ENCODE measurements around the gene GAPVD1. TPM values are rescaled to one million over a fixed set of nuclear protein-coding genes. Genes with fewer than 3 reads are reported as not detected.

GAPVD1 gene
- total and polyA plus RNA-seq, 2 of the 8 experiments (the other 6 are each of a cell fraction or from before 2014, with no cell fraction given) = 5.5 to 40.5 TPM

GRCh38 chr9:125411171-125411756, 149.6 kb downstream of the GAPVD1 start (continued):
- TF ChIP-seq, protein P1, sequence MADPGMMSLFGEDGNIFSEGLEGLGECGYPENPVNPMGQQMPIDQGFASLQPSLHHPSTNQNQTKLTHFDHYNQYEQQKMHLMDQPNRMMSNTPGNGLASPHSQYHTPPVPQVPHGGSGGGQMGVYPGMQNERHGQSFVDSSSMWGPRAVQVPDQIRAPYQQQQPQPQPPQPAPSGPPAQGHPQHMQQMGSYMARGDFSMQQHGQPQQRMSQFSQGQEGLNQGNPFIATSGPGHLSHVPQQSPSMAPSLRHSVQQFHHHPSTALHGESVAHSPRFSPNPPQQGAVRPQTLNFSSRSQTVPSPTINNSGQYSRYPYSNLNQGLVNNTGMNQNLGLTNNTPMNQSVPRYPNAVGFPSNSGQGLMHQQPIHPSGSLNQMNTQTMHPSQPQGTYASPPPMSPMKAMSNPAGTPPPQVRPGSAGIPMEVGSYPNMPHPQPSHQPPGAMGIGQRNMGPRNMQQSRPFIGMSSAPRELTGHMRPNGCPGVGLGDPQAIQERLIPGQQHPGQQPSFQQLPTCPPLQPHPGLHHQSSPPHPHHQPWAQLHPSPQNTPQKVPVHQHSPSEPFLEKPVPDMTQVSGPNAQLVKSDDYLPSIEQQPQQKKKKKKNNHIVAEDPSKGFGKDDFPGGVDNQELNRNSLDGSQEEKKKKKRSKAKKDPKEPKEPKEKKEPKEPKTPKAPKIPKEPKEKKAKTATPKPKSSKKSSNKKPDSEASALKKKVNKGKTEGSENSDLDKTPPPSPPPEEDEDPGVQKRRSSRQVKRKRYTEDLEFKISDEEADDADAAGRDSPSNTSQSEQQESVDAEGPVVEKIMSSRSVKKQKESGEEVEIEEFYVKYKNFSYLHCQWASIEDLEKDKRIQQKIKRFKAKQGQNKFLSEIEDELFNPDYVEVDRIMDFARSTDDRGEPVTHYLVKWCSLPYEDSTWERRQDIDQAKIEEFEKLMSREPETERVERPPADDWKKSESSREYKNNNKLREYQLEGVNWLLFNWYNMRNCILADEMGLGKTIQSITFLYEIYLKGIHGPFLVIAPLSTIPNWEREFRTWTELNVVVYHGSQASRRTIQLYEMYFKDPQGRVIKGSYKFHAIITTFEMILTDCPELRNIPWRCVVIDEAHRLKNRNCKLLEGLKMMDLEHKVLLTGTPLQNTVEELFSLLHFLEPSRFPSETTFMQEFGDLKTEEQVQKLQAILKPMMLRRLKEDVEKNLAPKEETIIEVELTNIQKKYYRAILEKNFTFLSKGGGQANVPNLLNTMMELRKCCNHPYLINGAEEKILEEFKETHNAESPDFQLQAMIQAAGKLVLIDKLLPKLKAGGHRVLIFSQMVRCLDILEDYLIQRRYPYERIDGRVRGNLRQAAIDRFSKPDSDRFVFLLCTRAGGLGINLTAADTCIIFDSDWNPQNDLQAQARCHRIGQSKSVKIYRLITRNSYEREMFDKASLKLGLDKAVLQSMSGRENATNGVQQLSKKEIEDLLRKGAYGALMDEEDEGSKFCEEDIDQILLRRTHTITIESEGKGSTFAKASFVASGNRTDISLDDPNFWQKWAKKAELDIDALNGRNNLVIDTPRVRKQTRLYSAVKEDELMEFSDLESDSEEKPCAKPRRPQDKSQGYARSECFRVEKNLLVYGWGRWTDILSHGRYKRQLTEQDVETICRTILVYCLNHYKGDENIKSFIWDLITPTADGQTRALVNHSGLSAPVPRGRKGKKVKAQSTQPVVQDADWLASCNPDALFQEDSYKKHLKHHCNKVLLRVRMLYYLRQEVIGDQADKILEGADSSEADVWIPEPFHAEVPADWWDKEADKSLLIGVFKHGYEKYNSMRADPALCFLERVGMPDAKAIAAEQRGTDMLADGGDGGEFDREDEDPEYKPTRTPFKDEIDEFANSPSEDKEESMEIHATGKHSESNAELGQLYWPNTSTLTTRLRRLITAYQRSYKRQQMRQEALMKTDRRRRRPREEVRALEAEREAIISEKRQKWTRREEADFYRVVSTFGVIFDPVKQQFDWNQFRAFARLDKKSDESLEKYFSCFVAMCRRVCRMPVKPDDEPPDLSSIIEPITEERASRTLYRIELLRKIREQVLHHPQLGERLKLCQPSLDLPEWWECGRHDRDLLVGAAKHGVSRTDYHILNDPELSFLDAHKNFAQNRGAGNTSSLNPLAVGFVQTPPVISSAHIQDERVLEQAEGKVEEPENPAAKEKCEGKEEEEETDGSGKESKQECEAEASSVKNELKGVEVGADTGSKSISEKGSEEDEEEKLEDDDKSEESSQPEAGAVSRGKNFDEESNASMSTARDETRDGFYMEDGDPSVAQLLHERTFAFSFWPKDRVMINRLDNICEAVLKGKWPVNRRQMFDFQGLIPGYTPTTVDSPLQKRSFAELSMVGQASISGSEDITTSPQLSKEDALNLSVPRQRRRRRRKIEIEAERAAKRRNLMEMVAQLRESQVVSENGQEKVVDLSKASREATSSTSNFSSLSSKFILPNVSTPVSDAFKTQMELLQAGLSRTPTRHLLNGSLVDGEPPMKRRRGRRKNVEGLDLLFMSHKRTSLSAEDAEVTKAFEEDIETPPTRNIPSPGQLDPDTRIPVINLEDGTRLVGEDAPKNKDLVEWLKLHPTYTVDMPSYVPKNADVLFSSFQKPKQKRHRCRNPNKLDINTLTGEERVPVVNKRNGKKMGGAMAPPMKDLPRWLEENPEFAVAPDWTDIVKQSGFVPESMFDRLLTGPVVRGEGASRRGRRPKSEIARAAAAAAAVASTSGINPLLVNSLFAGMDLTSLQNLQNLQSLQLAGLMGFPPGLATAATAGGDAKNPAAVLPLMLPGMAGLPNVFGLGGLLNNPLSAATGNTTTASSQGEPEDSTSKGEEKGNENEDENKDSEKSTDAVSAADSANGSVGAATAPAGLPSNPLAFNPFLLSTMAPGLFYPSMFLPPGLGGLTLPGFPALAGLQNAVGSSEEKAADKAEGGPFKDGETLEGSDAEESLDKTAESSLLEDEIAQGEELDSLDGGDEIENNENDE (IDR thresholded peaks at IDR 0.05; ENCODE audit: insufficient replicate concordance, low read length) = no peak
- no peak for TF ChIP-seq BRCA1 (IDR thresholded peaks at IDR 0.05; ENCODE audit: low read depth, low read length)
- no peak for TF ChIP-seq POLR2A (IDR thresholded peaks at IDR 0.05; ENCODE audit: control extremely low read depth in 1 of 2, low read depth in 2 of 2, low read length in 2 of 2)
- TF ChIP-seq E2F6 (IDR thresholded peaks at IDR 0.05) = no peak
- no peak for TF ChIP-seq SUZ12 (IDR thresholded peaks at IDR 0.05; ENCODE audit: low read length)
- no peak for TF ChIP-seq USF2 (IDR thresholded peaks at IDR 0.05; ENCODE audit: low read length)
- TF ChIP-seq KDM4A (IDR thresholded peaks at IDR 0.05; ENCODE audit: low read depth, low read length, severe bottlenecking) = no peak
